H54 (cell line): Measurements from ENCODE around the gene DIPK2A.

Experiments used
- DNase-seq: peaks from one replicate; pipeline ENCODE4 v3.0.0; 2011; ENCODE audit warnings: low spot score, mixed read lengths; ENCODE audit not compliant: insufficient read length
- FAIRE-seq: peaks from 3 replicates; lab custom pipeline; 2011; peaks lifted over from hg19 to GRCh38; lab: Jason Lieb, UNC
- POLR2A ChIP-seq: IDR thresholded peaks from 2 replicates; pipeline ENCODE4 v1.6.1; 2011; ENCODE audit warnings: low read depth, mild to moderate bottlenecking, low read length

Gene DIPK2A

DNA sequence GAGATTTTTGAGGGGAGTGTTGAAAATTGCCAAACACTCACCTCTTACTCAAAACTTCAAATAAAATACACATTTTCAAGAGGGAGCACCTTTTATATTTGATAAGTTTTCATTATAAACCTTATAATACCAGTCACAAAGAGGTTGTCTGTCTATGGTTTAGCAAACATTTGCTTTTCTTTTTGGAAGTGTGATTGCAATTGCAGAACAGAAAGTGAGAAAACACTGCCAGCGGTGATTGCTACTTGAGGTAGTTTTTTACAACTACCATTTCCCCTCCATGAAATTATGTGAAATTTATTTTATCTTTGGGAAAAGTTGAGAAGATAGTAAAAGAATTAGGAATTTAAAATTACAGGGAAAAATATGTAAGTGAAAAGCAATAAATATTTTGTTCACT lies 20.1 kb downstream of the DIPK2A start:
- TF ChIP-seq POLR2A: no peak

DNA sequence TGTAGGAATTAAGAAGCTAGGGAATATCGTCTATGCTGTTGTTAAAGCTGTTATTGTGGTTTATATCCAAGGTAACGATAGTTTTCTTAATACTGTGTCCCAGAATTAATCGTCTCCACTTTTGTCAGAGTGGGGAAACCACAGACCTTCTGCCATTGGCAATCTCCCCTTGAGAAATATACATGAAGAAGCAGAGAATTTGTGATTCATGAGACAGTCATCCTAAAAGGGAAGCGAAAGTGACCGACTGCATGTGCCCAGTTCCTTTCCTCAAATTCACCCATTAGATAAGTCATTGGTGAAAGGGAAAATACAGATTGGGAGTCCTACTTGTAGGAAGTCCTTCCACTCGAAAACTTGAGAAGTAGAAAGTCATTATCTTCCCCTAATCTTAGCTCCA lies 26.6 kb downstream of the DIPK2A start:
- FAIRE-seq (peak; percentile 99), DNase-seq (peak; percentile 27)
- TF ChIP-seq POLR2A: no peak

More for the DNA sequence above, 20.1 kb downstream of the DIPK2A start:
- DNase-seq: no peak
- FAIRE-seq: no peak

GRCh38 chr3:144003051-144003450 lies 31.4 kb downstream of the DIPK2A start:
- FAIRE-seq (no peak), DNase-seq (no peak)
- TF ChIP-seq POLR2A: no peak

- FAIRE-seq (no peak), DNase-seq (no peak)
- no peak for TF ChIP-seq POLR2A
Observed at GRCh38 chr3:144010371-144010770, 38.7 kb downstream of the DIPK2A start.

- TF ChIP-seq POLR2A: no peak
- DNase-seq (no peak), FAIRE-seq (no peak)
Observed at GRCh38 chr3:144011251-144011799, 39.7 kb downstream of the DIPK2A start.

DNA sequence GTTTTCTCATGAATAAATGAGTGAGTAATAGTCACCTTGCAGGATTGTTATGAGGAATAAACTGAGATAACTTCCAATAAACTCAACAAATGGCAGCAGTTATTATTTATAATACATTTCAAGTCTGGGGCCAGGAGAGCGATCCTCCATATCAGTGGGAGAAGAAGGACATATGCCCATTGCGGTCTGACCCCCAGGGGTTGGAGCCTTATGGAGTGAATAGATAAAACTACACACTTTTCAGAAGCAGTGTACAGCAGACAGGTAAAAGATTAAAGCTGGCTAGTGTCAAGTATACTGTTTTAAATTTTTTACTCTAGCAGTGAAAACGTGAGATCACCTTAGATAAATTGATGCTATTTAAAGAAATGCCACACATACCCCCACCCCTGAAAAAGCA lies 43.5 kb downstream of the DIPK2A start:
- no peak for FAIRE-seq
- TF ChIP-seq POLR2A: no peak

DNA sequence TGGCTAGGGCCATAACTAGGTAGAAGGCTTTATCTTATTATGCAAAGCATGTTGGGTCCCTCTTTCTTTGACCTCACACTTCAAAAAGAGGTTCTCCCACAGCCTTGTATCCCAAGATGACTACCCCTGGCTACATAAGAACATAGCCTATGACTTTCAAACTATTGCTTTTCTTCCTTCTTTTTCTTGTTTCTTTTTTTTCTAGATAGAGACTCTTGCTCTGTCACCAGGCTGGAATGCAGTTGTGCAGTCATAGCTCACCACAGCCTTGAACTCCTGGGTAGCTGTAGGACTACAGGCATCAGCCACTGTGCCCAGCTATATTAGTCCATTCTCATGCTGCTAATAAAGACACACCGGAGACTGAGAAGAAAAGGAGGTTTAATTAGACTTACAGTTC lies 47.2 kb downstream of the DIPK2A start:
- FAIRE-seq: peak; percentile 94

More for the DNA sequence above, 43.5 kb downstream of the DIPK2A start:
- no peak for DNase-seq

More for the DNA sequence above, 47.2 kb downstream of the DIPK2A start:
- no peak for DNase-seq
- TF ChIP-seq POLR2A: no peak
